ENCODE measurements around the gene MIA.
"Not testable (repeated sequence)": the region's sequence is repeated elsewhere in the genome, so short reads cannot be mapped to it uniquely, and the experiment has no call there.

MIA gene

DNA sequence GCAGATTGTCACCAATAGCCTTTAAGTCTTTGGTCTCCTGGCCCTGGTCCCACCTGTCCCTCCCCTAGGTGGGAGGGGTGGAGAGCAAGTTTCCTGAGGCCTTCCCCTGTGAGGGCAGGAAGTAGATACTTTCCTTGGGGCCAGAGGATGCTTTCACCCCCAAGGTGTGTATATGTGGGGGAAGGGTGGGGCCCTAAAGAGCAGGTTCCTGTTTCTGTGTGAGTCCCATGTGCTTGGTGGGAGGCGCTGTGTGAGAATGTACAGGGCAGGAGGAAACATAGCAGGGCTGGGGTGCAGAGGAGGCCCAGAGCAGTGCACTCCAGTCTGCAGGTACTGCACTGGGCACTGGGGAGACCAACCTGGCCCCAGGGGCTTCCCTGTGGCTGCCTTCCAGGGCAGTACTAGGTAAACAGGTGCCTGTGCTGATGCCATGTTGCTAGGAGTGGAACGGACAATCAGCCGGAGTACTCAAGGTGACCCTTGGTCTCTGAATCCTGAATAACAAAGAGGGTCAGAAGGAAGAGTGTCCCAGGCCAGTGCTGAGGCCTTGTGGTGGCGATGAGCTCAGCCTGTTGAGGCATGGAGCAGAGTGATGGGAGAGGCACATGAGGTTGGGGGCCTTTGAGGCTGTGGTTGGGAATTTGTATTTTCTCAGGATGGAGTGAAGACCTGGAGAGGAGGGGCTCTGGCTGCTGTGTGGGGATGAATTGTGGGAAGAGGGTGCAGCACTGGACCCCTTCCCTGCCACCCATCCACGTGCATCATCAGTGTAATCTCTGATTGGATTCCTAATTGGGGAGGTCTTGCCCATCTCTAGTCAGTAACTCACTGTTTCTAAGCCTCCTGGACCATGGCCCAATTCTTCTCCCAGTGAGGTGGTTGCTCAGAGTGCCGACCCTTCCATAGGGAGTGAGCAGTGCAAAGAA lies 28.8 kb downstream of the MIA start:
- DNase-seq (ENCODE audit: low spot score), result no peak

DNA sequence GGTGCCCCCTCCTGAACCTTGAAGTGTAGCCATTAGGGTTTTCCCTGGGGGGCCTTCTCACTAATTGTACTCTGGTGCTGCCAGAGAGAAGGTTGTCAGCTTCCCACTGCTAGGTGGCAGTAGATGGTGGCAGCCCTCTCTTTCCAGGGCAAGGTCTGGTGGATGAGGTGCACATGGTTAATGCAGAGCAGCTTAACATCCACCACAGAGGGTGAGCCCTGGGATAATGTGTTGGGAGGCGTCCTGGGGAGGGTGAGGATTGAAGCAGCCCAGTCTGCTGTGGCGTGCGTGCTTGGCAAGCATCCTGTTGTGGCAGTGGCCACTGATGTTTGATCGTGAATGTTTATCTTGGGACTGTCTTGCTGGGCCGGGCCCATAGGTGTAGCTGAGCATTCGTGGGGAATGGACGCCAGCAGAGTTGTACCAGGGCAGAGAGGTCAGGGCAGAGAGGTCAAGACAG lies 29.5 kb downstream of the MIA start:
- no peak for DNase-seq (ENCODE audit: low spot score)

DNA sequence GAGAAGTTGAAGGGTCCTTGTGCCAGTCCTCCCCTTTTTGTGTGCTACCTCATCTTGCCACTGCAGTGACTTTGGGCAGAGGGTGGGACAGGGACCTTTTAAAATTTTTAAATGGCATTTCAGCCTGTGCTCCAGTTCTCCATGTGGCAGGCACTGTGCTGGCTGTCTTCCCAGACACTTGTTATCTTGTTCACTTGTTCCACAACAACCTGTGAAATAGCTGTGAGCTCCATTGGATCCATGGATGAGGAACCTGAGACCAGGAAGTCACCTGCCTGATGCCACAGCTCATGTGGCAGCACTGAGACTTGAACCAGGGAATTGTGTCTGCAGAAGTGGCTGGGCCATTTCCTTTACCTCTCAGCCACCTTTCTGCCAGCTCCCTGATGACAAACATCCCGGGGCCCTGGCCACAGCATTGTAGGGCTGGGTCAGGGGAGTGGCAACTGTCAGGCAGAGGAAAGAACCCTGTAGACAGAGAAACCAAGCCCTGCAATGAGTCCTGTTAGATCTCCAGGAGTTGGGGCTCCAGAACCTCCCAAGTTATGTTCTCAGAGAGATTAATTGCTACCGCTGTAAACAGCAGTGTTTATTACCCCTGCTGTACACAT lies 30.0 kb downstream of the MIA start:
- no peak for DNase-seq (ENCODE audit: low spot score)

DNA sequence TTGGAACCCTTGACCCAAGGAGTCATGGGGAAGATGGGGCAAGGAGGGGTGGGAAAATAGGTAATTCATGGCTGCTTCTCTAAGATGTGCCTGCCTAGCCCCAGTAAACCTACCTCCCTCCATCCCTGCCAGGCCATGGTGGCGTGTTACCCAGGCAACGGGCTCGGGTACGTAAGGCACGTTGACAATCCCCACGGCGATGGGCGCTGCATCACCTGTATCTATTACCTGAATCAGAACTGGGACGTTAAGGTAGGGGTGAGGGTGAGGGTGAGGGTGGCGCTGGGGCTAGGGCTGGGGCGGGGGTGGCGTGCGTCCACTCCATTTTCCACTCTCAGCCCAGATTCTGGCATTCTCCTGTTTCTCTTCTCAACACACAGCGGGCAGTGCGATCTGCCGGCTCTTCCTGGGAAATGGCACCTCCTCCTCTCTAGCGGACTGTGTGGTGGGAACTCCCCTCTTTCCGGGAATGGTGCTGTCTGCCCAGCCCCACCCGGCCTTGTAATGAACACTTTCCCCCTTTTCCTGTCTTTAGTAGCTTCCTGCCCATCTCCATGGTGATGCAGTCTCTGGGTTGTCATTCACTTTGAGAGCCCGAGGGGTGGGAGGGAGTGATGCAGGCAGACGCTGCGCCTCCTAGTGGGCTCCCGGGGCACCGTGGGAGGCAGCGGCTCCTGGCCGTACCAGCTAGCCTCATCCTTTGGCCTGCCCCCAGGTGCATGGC lies 31.3 kb downstream of the MIA start:
- DNase-seq (ENCODE audit: low spot score), result peak; percentile 95

- DNase-seq (ENCODE audit: low spot score), result peak; percentile 56
Measured at GRCh38 chr19:40807147-40808020, 32.1 kb downstream of the MIA start.

GRCh38 chr19:40808021-40808325 lies 32.7 kb downstream of the MIA start:
- DNase-seq (ENCODE audit: low spot score), result no peak

DNA sequence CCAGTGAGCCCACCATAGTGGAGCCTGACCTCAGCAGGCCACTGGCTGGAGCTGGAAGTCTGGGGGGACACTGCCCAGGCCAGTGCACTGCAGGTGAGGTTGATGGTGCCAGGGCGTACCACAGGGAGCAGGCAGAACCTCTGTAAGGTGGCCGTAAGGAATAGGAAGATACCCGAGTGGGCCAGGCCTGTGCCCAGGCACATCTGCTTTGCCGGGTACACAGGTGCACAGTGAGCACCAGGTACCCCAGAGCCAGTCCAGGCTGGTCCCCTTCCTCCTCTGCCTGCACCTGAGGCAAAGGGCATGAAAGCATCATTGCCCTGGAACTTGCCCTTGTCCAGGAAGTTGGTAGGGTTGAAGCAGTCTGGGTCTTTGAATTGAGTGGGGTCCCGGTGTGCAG lies 33.2 kb downstream of the MIA start:
- no peak for DNase-seq (ENCODE audit: low spot score)

- DNase-seq (ENCODE audit: low spot score), result no peak
Measured at GRCh38 chr19:40809358-40810086, 34.2 kb downstream of the MIA start.

DNA sequence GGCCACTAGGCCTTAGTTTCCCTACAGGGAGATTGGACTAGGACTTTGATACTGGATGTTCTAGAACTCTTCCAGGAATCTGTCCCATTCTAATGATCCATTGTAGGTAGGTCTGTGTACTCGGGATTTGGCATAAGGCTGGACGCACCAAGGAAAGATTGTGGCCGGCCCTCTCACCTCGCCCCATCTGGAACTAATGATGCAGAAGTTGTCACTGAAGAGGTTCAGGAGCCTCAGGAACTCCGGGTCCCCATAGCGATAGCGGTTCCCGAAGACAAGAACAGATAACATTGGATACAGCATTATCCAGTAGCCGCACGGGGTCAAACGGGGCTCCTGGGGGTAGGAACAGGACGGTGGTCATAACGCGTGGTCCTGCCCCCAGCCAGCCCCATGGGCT lies 34.8 kb downstream of the MIA start:
- no peak for DNase-seq (ENCODE audit: low spot score)

- DNase-seq (ENCODE audit: low spot score), result peak; percentile 91
Measured at GRCh38 chr19:40810649-40811408, 35.5 kb downstream of the MIA start.

DNA sequence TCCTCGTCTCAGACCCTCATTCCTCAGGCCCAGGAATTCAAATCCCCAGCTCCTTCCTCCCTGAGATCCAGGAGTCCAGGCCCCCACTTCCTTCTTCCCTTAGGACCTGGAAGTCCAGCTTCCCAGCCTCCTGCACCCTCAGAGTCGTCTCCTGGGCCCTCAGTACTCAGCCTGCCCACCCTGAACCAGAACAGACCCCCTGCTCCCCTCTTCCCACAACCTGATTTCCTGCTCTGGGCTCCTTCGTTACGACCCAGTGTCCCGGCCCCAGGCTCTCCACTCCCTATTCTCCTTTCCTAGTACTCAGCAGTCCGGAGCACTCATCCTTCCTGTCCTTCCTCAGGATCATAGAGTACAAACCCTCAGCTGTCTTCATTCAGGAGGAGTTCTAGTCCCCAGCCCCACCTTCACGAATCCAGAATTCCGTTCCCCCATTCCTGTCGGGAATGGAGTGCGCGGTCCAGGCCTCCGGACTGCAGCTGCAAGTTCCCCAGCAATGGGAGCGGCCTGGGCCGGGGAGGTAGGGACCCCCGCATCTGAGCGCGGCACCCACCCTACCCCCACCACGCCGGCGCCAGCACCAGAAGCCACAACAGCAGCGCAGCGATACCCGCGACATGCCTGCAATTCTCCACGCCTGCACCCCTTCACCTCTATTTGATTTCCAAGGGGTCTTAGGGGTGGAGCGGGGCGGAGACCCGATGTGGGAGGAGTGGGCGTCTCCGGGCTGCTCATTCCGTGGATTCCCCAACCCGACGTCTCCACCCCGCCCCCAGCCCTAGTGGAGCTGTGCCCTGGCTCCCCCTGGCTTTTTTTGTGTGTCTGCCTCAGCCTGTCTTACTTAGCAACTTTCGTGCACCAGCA lies 36.4 kb downstream of the MIA start:
- DNase-seq (ENCODE audit: low spot score), result peak; percentile 66

DNA sequence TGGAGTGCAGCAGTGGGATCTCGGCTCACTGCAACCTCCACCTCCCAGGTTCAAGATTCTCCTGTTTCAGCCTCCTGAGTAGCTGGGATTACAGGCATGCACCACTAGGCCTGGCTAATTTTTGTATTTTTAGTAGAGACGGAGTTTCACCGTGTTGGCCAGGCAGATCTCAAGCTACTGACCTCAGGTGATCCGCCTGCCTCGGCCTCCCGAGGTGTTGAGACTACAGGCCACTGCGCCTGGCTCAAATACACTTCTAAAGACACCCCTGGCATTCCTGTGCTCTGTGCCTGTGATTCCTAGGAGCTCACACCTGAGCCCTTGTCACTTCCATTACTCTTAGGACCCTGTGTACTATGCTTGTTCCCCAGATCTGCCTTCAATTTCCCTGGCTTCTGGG lies 37.2 kb downstream of the MIA start:
- DNase-seq (ENCODE audit: low spot score), result not testable (repeated sequence)

DNA sequence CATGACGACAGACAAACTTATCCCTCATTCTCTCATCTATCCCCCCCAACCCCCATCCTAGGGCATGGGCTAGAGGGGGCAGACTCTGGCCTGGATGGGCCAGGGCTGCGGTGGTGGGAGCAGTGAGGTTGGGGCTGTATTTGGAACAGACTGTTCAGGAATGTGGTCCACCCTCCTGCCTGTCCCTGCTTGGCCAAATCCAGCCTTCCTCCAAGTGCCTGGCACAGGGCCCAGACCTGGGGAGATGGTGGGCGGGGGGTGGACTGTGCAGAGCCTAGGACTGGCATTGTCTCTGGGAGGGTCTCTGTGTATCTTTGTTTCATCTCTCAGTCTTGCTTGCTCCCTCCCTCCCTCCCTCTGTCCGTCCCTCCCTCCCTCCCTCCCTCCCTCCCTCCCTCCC lies 37.9 kb downstream of the MIA start:
- DNase-seq (ENCODE audit: low spot score), result no peak

DNA sequence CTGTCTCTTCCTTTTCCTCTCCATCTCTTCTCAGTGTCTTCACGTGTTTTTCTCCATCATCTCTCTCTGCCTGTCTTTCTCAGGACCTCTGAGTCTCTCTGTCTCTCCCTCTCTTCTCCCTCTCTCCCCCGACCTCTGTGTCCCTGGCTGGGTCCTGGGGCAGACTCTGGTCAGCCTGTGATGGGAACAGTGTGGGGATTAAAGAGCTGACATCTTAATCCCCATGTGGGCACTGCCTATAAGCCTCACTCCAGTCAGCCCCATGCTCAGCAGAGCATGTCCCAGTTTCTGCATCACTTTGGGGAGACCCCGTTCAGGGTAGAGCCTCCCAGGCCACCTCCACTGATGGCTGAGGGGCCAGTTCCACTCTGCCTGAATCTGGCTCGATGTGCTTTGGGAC lies 39.9 kb downstream of the MIA start:
- no peak for DNase-seq (ENCODE audit: low spot score)

DNA sequence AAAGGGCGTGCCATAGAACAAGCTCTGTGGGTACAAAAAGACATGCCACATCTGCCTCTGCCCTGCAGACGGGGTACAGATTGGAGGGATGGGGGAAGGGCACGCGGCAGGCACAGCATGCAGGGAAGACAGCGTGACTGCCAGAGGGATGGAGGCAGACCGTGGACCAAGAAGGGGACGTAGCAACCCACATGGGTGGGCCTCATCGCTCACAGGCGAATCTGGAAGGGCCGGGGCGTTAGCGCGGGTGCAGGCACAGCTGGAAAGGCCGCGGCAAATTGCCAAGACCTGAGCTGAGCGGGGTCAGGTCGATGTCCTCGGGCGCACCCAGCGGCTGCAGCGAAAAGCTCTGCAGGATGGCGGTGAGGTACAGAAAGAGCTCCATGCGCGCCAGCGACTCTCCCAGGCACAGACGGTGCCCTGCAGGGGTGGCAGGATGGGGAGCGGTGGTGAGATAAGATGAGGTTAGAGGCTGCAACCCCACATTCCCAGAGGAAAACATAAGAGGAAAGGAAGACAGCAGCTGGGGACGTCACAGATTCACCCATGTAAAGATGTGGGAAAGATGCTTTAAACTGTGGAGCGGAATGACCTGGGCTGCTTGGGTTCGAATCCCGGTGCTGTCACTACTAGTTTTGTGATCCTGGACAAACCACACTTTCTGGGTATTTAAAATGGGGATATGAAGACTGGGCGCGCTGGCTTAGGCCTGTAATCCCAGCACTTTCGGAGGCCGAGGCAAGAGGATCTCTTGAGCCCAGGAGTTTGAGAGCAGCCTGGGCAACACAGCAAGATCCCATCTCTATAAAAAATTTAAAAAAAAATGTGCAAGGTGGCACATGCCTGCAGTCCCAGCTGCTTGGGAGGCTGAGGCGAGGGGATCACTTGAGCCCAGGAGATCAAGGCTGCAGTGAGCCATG lies 43.4 kb downstream of the MIA start:
- peak; percentile 76 for DNase-seq (ENCODE audit: low spot score)

DNA sequence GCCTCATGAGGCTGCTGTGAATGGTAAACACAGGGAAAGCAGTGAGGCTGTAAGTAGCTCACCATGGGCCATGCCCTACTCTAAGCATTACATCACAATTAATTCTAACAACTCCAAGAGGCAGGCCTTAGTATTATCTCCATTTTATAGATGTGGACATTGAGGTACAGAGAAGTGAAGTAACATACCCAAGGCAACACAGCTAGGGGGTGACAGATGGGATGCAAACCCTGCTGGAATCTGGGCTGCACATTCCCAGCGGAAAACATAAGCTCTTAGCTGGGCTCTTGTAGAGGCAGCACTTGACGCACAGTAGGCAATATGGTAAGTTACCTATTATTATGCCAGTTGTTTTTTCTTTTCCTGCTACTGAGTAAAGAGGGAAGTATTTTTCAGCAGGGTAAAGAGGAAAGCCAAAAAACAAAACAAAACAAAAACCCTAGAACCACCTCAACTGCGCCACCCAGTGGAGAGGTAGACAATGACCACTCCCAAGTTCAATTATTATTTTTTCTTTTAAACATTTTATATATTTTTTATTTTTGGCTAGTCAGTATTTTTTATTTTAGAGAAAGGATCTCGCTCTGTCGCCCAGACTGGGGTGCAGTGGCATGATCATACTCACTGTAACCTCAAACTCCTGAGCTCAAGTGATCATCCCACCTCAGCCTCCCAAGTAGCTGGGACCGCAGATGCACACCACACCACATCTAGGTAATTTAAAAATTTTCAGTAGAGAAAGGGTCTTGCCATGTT lies 44.3 kb downstream of the MIA start:
- not testable (repeated sequence) for DNase-seq (ENCODE audit: low spot score)

- no peak for DNase-seq (ENCODE audit: low spot score)
Measured at GRCh38 chr19:40822161-40822560, 46.8 kb downstream of the MIA start.

Data from ecto neural progenitor cell (in vitro differentiated cells).